CD14-positive monocyte (primary cell): Measurements from ENCODE around the gene SPATA31E1. TPM values are rescaled to one million over a fixed set of nuclear protein-coding genes. Genes with fewer than 3 reads are reported as not detected.
"Not testable (repeated sequence)": the region's sequence is repeated elsewhere in the genome, so short reads cannot be mapped to it uniquely, and the experiment has no call there.

Experiments
- DNase-seq, 3 donors: peaks; one replicate each; pipeline ENCODE4 v3.0.0-alpha.2; 2011 to 2022
- H2AFZ ChIP-seq: 2 replicates; pipeline ENCODE4 v1.6.0; 2012; ENCODE audit warnings: mild to moderate bottlenecking, low read depth, low read length, inconsistent platforms; ENCODE audit not compliant: insufficient read depth, poor library complexity, severe bottlenecking
- H3K27ac ChIP-seq, 2 donors: 1 replicate in 1 of 2; 2 replicates in 1 of 2; pipeline ENCODE4 v1.5.1; 2012 to 2013; ENCODE audit warnings: low read length in 2 of 2, control low read depth in 1 of 2, inconsistent platforms in 1 of 2, low read depth in 1 of 2, mild to moderate bottlenecking in 1 of 2
- H3K27me3 ChIP-seq, 2 donors: one replicate each; pipeline versions ENCODE4 v1.6.0 to v1.6.1; 2011 to 2013; ENCODE audit warnings: low read length in 2 of 2; ENCODE audit not compliant: control insufficient read depth in 2 of 2, insufficient read depth in 2 of 2
- H3K36me3 ChIP-seq, 2 donors: replicated peaks in 1 of 2; 1 replicate in 1 of 2; 2 replicates in 1 of 2; pipeline versions ENCODE4 v1.5.1 to v1.6.1; 2012 to 2013; ENCODE audit warnings: low read length in 2 of 2, control low read depth in 1 of 2, inconsistent platforms in 1 of 2, mild to moderate bottlenecking in 1 of 2; ENCODE audit not compliant: insufficient read depth in 2 of 2, control insufficient read depth in 1 of 2
- H3K4me1 ChIP-seq, 2 donors: 1 replicate in 1 of 2; 2 replicates in 1 of 2; pipeline versions ENCODE4 v1.5.1 to v1.6.1; 2012 to 2013; ENCODE audit warnings: low read length in 2 of 2, control low read depth in 1 of 2, inconsistent platforms in 1 of 2, mild to moderate bottlenecking in 1 of 2, moderate library complexity in 1 of 2; ENCODE audit not compliant: insufficient read depth in 2 of 2, control insufficient read depth in 1 of 2
- H3K4me2 ChIP-seq: replicated peaks from 2 replicates; pipeline ENCODE3; 2012; ENCODE audit warnings: low read length, moderate library complexity, mild to moderate bottlenecking; ENCODE audit not compliant: poor library complexity, severe bottlenecking; ENCODE audit errors: extremely low read depth
- H3K4me3 ChIP-seq, 3 experiments: fragments of 200-600 bp in 1 of 3; sonication (generic) in 1 of 3; replicated peaks in 1 of 3; 1 replicate in 2 of 3; 2 replicates in 1 of 3; pipeline ENCODE4 v1.5.1; 2011 to 2013; ENCODE audit warnings: low read length in 3 of 3, mild to moderate bottlenecking in 3 of 3, control low read depth in 2 of 3, low read depth in 2 of 3, inconsistent platforms in 1 of 3, moderate library complexity in 1 of 3
- H3K79me2 ChIP-seq: 2 replicates; pipeline ENCODE4 v1.6.0; 2012; ENCODE audit warnings: mild to moderate bottlenecking, control low read depth, inconsistent platforms, low read length, moderate library complexity; ENCODE audit not compliant: insufficient read depth
- H3K9ac ChIP-seq: 2 replicates; pipeline ENCODE4 v1.6.0; 2017; ENCODE audit warnings: low read length, mild to moderate bottlenecking; ENCODE audit not compliant: insufficient read depth, poor library complexity, severe bottlenecking
- H3K9me3 ChIP-seq, 2 donors: replicated peaks in 1 of 2; 1 replicate in 1 of 2; 2 replicates in 1 of 2; pipeline versions ENCODE4 v1.5.1 to v1.6.1; 2012 to 2013; ENCODE audit warnings: low read length in 2 of 2, control low read depth in 1 of 2; ENCODE audit not compliant: control insufficient read depth in 1 of 2, insufficient read depth in 1 of 2
- H4K20me1 ChIP-seq: 2 replicates; pipeline ENCODE4 v1.6.0; 2012; ENCODE audit warnings: mild to moderate bottlenecking, low read length, control low read depth, moderate library complexity; ENCODE audit not compliant: insufficient read depth
- H3K27ac Mint-ChIP-seq, 7 donors: one replicate each; pipeline ENCODE4 v1.8.0; 2020; ENCODE audit warnings: mild to moderate bottlenecking in 7 of 7, mixed read lengths in 7 of 7, moderate library complexity in 6 of 7, inconsistent platforms in 2 of 7
- H3K27me3 Mint-ChIP-seq, 3 donors: one replicate each; pipeline ENCODE4 v1.8.0; 2021 to 2022; ENCODE audit warnings: low read depth in 3 of 3, mild to moderate bottlenecking in 3 of 3, mixed read lengths in 3 of 3, moderate library complexity in 3 of 3, inconsistent platforms in 1 of 3
- H3K36me3 Mint-ChIP-seq, 2 donors: one replicate each; pipeline ENCODE4 v1.8.0; 2020; ENCODE audit warnings: mixed read lengths in 2 of 2, inconsistent platforms in 1 of 2, mild to moderate bottlenecking in 1 of 2
- H3K4me1 Mint-ChIP-seq: one replicate; pipeline ENCODE4 v1.8.0; 2020; ENCODE audit warnings: mild to moderate bottlenecking, mixed read lengths
- H3K4me3 Mint-ChIP-seq, 2 donors: one replicate each; pipeline ENCODE4 v1.8.0; 2020; ENCODE audit warnings: mild to moderate bottlenecking in 2 of 2, mixed read lengths in 2 of 2, moderate library complexity in 1 of 2
- H3K9me3 Mint-ChIP-seq, 7 donors: one replicate each; pipeline ENCODE4 v1.8.0; 2020 to 2022; ENCODE audit warnings: mixed read lengths in 7 of 7, mild to moderate bottlenecking in 6 of 7, moderate library complexity in 6 of 7, inconsistent platforms in 2 of 7
- whole genome bisulfite sequencing: methylation state at CpG from one replicate; pipeline ENCODE4 v1.1.5; 2013; ENCODE audit warnings: missing lambda C conversion rate; ENCODE audit not compliant: insufficient coverage; 5-methylcytosine and 5-hydroxymethylcytosine counted together
- intact Hi-C, 2 donors: fragments of 100-400 bp; cut with micrococcal nuclease; formaldehyde crosslinking; loops; one replicate each; pipeline versions ENCODE4 v1.15.0 to v1.15.1; 2023
- polyA plus RNA-seq, 3 donors: library from polyadenylated mRNA; depleted of rRNA in 1 of 3; unstranded in 2 of 3; stranded (reverse) in 1 of 3; fragments of 300-500 nt in 2 of 3; fragments of >200 nt in 1 of 3; fragmentation: Illumina TruSeq in 2 of 3; gene quantifications; 1 replicate in 2 of 3; 2 replicates in 1 of 3; pipeline ENCODE4 v1.2.3, GENCODE V29; 2012 to 2021
- TF ChIP-seq, protein P1 (sequence below): fragments of 200-600 bp; IDR thresholded peaks from one replicate; pipeline ENCODE4 v1.8.0; 2022; ENCODE audit warnings: antibody characterized with exemption, mild to moderate bottlenecking

The SPATA31E1 gene
- polyA plus RNA-seq, 3 donors: 0.01 TPM; not detected in 2

DNA sequence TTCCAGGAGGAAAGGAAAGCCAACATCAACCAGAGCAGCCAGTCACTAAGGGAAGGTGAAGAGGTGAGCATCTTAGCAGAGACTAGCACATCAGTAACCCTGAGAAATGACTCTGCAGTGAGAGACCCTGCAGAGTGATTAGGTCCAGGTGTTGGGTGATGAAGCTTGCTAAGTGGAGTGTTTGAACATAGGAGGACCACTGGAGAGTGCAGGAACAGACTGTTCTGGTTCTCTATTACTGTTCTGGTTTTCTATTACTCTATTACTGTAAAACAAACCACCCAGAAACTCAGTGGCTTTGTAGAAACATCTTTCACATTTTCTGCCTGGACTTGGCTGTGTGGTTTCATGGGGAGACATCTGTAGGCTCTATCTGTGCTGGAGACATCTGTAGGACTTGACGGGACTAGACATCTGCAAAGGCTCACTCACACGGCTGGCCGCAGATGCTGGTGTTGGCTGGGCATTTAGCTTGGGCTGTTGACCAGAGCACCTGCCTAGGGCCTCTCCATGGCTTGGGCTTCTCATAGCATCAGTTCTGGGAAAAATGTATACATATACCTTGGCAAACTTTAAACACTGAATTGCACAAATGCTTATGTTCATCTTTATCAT, 33.4 kb upstream of the SPATA31E1 start:
- 80% methylated on average over 3 of the region's 3 CpGs for WGBS
- Mint-ChIP-seq H3K27ac (no peak overlapping the region), H3K4me1 (no peaks in the 10 kb centered on the region), H3K4me3 (no peak overlapping the region), H3K27me3 (peaks cover 27 to 53% (median 31%) of the 10 kb centered on the region in 3 donors), H3K9me3 (peaks cover 0 to 4% (median 0%) of the 10 kb centered on the region in 7 donors), H3K36me3 (no peaks in the 10 kb centered on the region)
- DNase-seq: no peak
- Histone ChIP-seq H2AFZ (no peak overlapping the region), H3K27me3 (peaks cover 20 to 42% of the 10 kb centered on the region in 2 donors), H3K9me3 (no peaks in the 10 kb centered on the region), H3K36me3 (no peaks in the 10 kb centered on the region), H3K79me2 (no peaks in the 10 kb centered on the region), H3K27ac (no peak overlapping the region), H3K4me3 (no peak overlapping the region), H3K4me2 (no peak overlapping the region), H3K4me1 (no peaks in the 10 kb centered on the region), H4K20me1 (no peaks in the 10 kb centered on the region), H3K9ac (no peak overlapping the region)
- TF ChIP-seq, protein P1, sequence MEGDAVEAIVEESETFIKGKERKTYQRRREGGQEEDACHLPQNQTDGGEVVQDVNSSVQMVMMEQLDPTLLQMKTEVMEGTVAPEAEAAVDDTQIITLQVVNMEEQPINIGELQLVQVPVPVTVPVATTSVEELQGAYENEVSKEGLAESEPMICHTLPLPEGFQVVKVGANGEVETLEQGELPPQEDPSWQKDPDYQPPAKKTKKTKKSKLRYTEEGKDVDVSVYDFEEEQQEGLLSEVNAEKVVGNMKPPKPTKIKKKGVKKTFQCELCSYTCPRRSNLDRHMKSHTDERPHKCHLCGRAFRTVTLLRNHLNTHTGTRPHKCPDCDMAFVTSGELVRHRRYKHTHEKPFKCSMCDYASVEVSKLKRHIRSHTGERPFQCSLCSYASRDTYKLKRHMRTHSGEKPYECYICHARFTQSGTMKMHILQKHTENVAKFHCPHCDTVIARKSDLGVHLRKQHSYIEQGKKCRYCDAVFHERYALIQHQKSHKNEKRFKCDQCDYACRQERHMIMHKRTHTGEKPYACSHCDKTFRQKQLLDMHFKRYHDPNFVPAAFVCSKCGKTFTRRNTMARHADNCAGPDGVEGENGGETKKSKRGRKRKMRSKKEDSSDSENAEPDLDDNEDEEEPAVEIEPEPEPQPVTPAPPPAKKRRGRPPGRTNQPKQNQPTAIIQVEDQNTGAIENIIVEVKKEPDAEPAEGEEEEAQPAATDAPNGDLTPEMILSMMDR: no peak
- intact Hi-C loops: no loop called here

DNA sequence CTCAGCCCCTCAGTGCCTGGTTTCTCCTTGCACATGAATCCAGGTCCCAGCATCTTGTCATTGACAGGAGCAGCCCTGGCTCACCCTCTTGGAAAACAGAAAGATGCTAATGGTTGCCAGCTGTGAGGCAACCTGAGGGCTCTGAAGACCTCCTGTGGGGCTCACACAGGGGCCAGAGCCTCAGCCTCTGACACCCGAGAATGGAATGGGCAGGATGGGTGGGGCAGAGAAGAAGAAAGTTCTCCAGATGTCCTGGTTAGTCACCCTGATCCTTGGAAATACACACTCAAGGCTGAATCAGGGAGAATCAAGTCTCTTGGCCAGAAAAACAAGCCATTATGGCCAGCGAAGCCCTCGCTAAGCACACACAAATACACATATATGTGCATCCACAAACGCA, 32.3 kb upstream of the SPATA31E1 start:
- H3K9ac ChIP-seq: no peak overlapping the region
- H3K79me2 ChIP-seq: no peaks in the 10 kb centered on the region
- WGBS: 93% methylated on average over 4 of the region's 4 CpGs
- no peak overlapping the region for H3K27ac ChIP-seq
- no peak overlapping the region for H3K4me3 ChIP-seq
- H3K27me3 ChIP-seq: peaks cover 9 to 31% of the 10 kb centered on the region in 2 donors
- TF ChIP-seq, protein P1: no peak
- H2AFZ ChIP-seq: no peak overlapping the region
- no peaks in the 10 kb centered on the region for H3K9me3 ChIP-seq
- peaks cover 0 to 1% (median 0%) of the 10 kb centered on the region in 7 donors for H3K9me3 Mint-ChIP-seq
- intact Hi-C loops: no loop called here
- no peaks in the 10 kb centered on the region for H3K36me3 Mint-ChIP-seq
- H3K4me3 Mint-ChIP-seq: no peak overlapping the region
- no peaks in the 10 kb centered on the region for H3K36me3 ChIP-seq
- peaks cover 20 to 46% (median 22%) of the 10 kb centered on the region in 3 donors for H3K27me3 Mint-ChIP-seq
- DNase-seq: no peak
- H3K27ac Mint-ChIP-seq: no peak overlapping the region
- H3K4me1 Mint-ChIP-seq: no peaks in the 10 kb centered on the region
- no peaks in the 10 kb centered on the region for H3K4me1 ChIP-seq
- H3K4me2 ChIP-seq: no peak overlapping the region
- H4K20me1 ChIP-seq: no peaks in the 10 kb centered on the region

DNA sequence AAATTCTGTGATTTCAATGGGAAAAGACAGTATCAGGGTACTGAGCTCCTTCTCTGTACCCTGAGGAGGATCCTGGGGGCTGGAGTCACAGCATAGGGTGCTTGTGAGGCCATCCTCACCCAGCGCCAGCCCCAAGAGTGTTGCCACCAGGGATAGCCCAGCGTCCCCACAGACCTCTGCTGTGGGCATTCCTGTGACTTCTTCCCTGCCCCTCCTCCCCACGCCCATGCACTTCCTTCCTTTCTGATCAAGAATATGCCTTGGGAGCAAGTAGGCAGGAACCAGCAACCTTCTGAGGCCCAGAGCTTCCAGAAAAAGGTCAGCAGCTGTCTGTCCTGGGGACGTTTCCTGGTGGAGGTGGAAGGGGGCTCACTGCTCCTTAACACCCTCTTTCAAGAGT, 31.5 kb upstream of the SPATA31E1 start:
- H3K4me2 ChIP-seq, H3K27ac Mint-ChIP-seq, H3K9ac ChIP-seq, intact Hi-C loops, H4K20me1 ChIP-seq, H3K4me3 ChIP-seq, H3K79me2 ChIP-seq, H3K36me3 ChIP-seq, H3K9me3 Mint-ChIP-seq, H3K27ac ChIP-seq, H3K36me3 Mint-ChIP-seq, H3K9me3 ChIP-seq, H3K4me1 Mint-ChIP-seq, DNase-seq, H3K4me1 ChIP-seq, H3K4me3 Mint-ChIP-seq, H2AFZ ChIP-seq: not testable (repeated sequence)
- H3K27me3 Mint-ChIP-seq: peaks cover 17 to 41% (median 28%) of the 10 kb centered on the region in 3 donors
- 100% methylated on average over 2 of the region's 4 CpGs for WGBS
- H3K27me3 ChIP-seq: peaks cover 6 to 23% of the 10 kb centered on the region in 2 donors
